T-helper 9 cell (primary cell): ENCODE measurements around the gene GRIK1.

Experiments used
- DNase-seq: peaks from one replicate; pipeline ENCODE4 v3.0.0-alpha.2; 2020

Gene GRIK1

GRCh38 chr21:29826386-29826785 lies 113.4 kb downstream of the GRIK1 start:
- no peak for DNase-seq

GRCh38 chr21:29825936-29826335 lies 113.9 kb downstream of the GRIK1 start:
- DNase-seq = no peak

GRCh38 chr21:29825345-29825744 lies 114.5 kb downstream of the GRIK1 start:
- no peak for DNase-seq

GRCh38 chr21:29822064-29822463 lies 117.7 kb downstream of the GRIK1 start:
- no peak for DNase-seq

- no peak for DNase-seq
Observed at GRCh38 chr21:29821230-29821629, 118.6 kb downstream of the GRIK1 start.

- DNase-seq = no peak
Observed at GRCh38 chr21:29819675-29820326, 120.0 kb downstream of the GRIK1 start.

GRCh38 chr21:29818383-29818921 lies 121.3 kb downstream of the GRIK1 start:
- DNase-seq = no peak

GRCh38 chr21:29817450-29817849 lies 122.3 kb downstream of the GRIK1 start:
- DNase-seq = no peak

- DNase-seq = no peak
Observed at GRCh38 chr21:29812947-29813346, 126.8 kb downstream of the GRIK1 start.

- no peak for DNase-seq
Observed at GRCh38 chr21:29810871-29811270, 128.9 kb downstream of the GRIK1 start.

GRCh38 chr21:29808153-29808552 lies 131.6 kb downstream of the GRIK1 start:
- DNase-seq = no peak

GRCh38 chr21:29805105-29805504 lies 134.7 kb downstream of the GRIK1 start:
- no peak for DNase-seq

- DNase-seq = no peak
Observed at GRCh38 chr21:29803191-29803590, 136.6 kb downstream of the GRIK1 start.

GRCh38 chr21:29801122-29801521 lies 138.7 kb downstream of the GRIK1 start:
- DNase-seq = no peak

GRCh38 chr21:29800056-29800455 lies 139.7 kb downstream of the GRIK1 start:
- DNase-seq = no peak

- no peak for DNase-seq
Observed at GRCh38 chr21:29798840-29799239, 141.0 kb downstream of the GRIK1 start.

GRCh38 chr21:29797155-29797554 lies 142.6 kb downstream of the GRIK1 start:
- no peak for DNase-seq

- DNase-seq = no peak
Observed at GRCh38 chr21:29793712-29794111, 146.1 kb downstream of the GRIK1 start.

GRCh38 chr21:29789393-29789792 lies 150.4 kb downstream of the GRIK1 start:
- DNase-seq = no peak

- DNase-seq = no peak
Observed at GRCh38 chr21:29788752-29789151, 151.0 kb downstream of the GRIK1 start.

GRCh38 chr21:29787361-29787909 lies 152.4 kb downstream of the GRIK1 start:
- no peak for DNase-seq

- no peak for DNase-seq
Observed at GRCh38 chr21:29786496-29787360, 153.1 kb downstream of the GRIK1 start.

GRCh38 chr21:29777160-29777559 lies 162.6 kb downstream of the GRIK1 start:
- no peak for DNase-seq

GRCh38 chr21:29775462-29775861 lies 164.3 kb downstream of the GRIK1 start:
- no peak for DNase-seq
